ENCODE data around the gene ANK2.

Gene ANK2

GRCh38 chr4:113040793-113041192 lies 8.7 kb upstream of the ANK2 start:
- H3K4me1 ChIP-seq: no peaks in the 10 kb centered on the region; the same call in 1 of the 2 replicates
- H3K4me3 ChIP-seq (ENCODE audit: low read depth, low read length): no peak overlapping the region
- DNase-seq: no peak
- TF ChIP-seq CTCF (IDR thresholded peaks at IDR 0.05; ENCODE audit: low read depth, low read length): no peak
- H3K36me3 ChIP-seq: peaks cover 71% of the 10 kb centered on the region
- no peaks in the 10 kb centered on the region for H3K9me3 ChIP-seq
- no peaks in the 10 kb centered on the region for H3K27me3 ChIP-seq

GRCh38 chr4:113042502-113042901 lies 7.0 kb upstream of the ANK2 start:
- no peaks in the 10 kb centered on the region; the same call in 1 of the 2 replicates for H3K4me1 ChIP-seq

GRCh38 chr4:113043591-113043990 lies 5.9 kb upstream of the ANK2 start:
- H3K27me3 ChIP-seq: no peaks in the 10 kb centered on the region
- TF ChIP-seq CTCF (IDR thresholded peaks at IDR 0.05; ENCODE audit: low read depth, low read length): no peak
- H3K36me3 ChIP-seq: peaks cover 78% of the 10 kb centered on the region

More at GRCh38 chr4:113042502-113042901, 7.0 kb upstream of the ANK2 start:
- peak; percentile 11; the same call in 1 of the 2 replicates for TF ChIP-seq CTCF (IDR thresholded peaks at IDR 0.05; ENCODE audit: low read depth, low read length)
- no peak for DNase-seq
- peaks cover 76% of the 10 kb centered on the region for H3K36me3 ChIP-seq
- H3K4me3 ChIP-seq (ENCODE audit: low read depth, low read length): no peak overlapping the region
- no peaks in the 10 kb centered on the region for H3K27me3 ChIP-seq
- no peaks in the 10 kb centered on the region for H3K9me3 ChIP-seq

GRCh38 chr4:113050371-113050755 lies 910 bp downstream of the ANK2 start:
- Histone ChIP-seq H3K4me1 (peaks cover 29% of the 10 kb centered on the region), H3K27me3 (no peaks in the 10 kb centered on the region), H3K9me3 (no peaks in the 10 kb centered on the region), H3K4me3 (ENCODE audit: low read depth, low read length) (peak overlapping the region; percentile 44), H3K36me3 (peaks cover 63% of the 10 kb centered on the region)
- no peak for TF ChIP-seq CTCF (IDR thresholded peaks at IDR 0.05; ENCODE audit: low read depth, low read length)
- no peak for DNase-seq

More at GRCh38 chr4:113043591-113043990, 5.9 kb upstream of the ANK2 start:
- no peaks in the 10 kb centered on the region; the same call in 1 of the 2 replicates for H3K4me1 ChIP-seq
- no peak overlapping the region for H3K4me3 ChIP-seq (ENCODE audit: low read depth, low read length)
- no peak for DNase-seq
- no peaks in the 10 kb centered on the region for H3K9me3 ChIP-seq

- no peak for DNase-seq
These were observed 1.4 kb downstream of the ANK2 start for GRCh38 chr4:113050837-113051236.

More at GRCh38 chr4:113050837-113051236, 1.4 kb downstream of the ANK2 start:
- peaks cover 63% of the 10 kb centered on the region for H3K36me3 ChIP-seq
- H3K4me1 ChIP-seq: peaks cover 29% of the 10 kb centered on the region
- no peak for TF ChIP-seq CTCF (IDR thresholded peaks at IDR 0.05; ENCODE audit: low read depth, low read length)
- H3K9me3 ChIP-seq: no peaks in the 10 kb centered on the region
- H3K4me3 ChIP-seq (ENCODE audit: low read depth, low read length): peak overlapping the region; percentile 44
- no peaks in the 10 kb centered on the region for H3K27me3 ChIP-seq

Measured in BE2C (cell line).